ENCODE results near the gene DDX3X. TPM values are rescaled to one million over a fixed set of nuclear protein-coding genes. Genes with fewer than 3 reads are reported as not detected.

DDX3X gene
- total and polyA plus RNA-seq, 10 of the 15 experiments (the other 5 are each of a cell fraction or from before 2014, with no cell fraction given): 52.0 to 283 (median 172) TPM

DNA sequence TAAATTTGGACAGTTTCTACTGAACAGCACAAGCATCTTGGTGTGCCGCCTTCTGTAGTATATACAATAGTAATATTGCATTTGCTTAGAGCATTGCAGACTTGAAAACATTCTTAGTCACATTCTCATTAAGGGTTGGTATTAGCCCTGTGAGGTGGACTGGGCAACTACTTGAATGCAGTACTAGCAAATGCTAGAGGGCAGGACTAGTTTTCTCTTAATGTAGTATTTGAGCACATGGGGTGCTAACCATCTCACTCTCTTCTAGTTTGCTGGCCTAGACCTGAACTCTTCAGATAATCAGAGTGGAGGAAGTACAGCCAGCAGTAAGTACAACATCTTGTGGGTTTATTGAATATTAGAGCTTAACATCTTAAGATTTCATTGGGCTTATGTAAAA is 3.2 kb downstream of the DDX3X start:
- SMC1A ChIA-PET (ENCODE audit: uncharacterized antibody, unreplicated experiment): interaction anchor here (0.7 to 1.7 kb wide), 7 partner anchors 10 to 211 kb away, joined by 3 to 6 read pairs (median 3); no protein-coding TSS in a partner anchor
- CTCF ChIA-PET: interaction anchor here (0.9 to 1.3 kb wide), 7 partner anchors 15 to 763 kb away, joined by 3 to 5 read pairs (median 3); no protein-coding TSS in a partner anchor
- peak overlapping the region; percentile 85 for H3K4me2 ChIP-seq (ENCODE audit: control insufficient read depth, insufficient read depth)
- no peak for FAIRE-seq
- peaks cover 7 to 23% of the 10 kb centered on the region in 2 experiments for H3K36me3 ChIP-seq (ENCODE audit: control insufficient read depth in 2 of 2, insufficient read depth in 2 of 2, low read length in 1 of 2)
- RAD21 ChIA-PET (ENCODE audit: unreplicated experiment): interaction anchor here (1.9 kb wide), 1 partner anchor 10 kb away, joined by 5 read pairs; no protein-coding TSS in a partner anchor
- DNase-seq (ENCODE audit: low read depth, low spot score): no peak
- H3K27ac ChIP-seq (ENCODE audit: control insufficient read depth, insufficient read depth): no peak overlapping the region
- 0 out of 3 replicates have a peak, but pooled peaks have one; percentile 0 for ATAC-seq
- WGBS (ENCODE audit: insufficient coverage, insufficient replicate concordance, low lambda C conversion rate, missing lambda C conversion rate): 4% methylated on average over 1 of the region's 1 CpG
- no peaks in the 10 kb centered on the region for H3K27me3 ChIP-seq (replicated peaks in 1 of 2; ENCODE audit: control insufficient read depth in 2 of 2, insufficient read depth in 2 of 2, low read length in 1 of 2)
- peaks cover 20% of the 10 kb centered on the region for H4K20me1 ChIP-seq (ENCODE audit: control insufficient read depth, insufficient read depth)
- TF ChIP-seq TAF1 (IDR thresholded peaks at IDR 0.05; ENCODE audit: borderline replicate concordance, low read depth, low read length) (no peak), POLR2AphosphoS5 (IDR thresholded peaks at IDR 0.05; ENCODE audit: low read length) (peak; percentile 29; the same call in 1 of the 2 replicates), ZBTB4 (CRISPR knock-in tag; IDR thresholded peaks at IDR 0.05) (no peak)
- peak overlapping the region; percentile 49 for H3K9ac ChIP-seq (ENCODE audit: control insufficient read depth, insufficient read depth, low read length)
- POLR2A ChIA-PET: interaction anchor here (0.7 to 1.0 kb wide), 3 partner anchors 12 to 64 kb away, joined by 3 to 4 read pairs (median 4); no protein-coding TSS in a partner anchor
- peak overlapping the region; percentile 91 for H3K4me3 ChIP-seq
- in situ Hi-C loops (cut with MboI): loop anchor here (10.0 kb wide), 1 partner anchor 692 kb away; the partner anchor contains the start of gene CXorf38
- peaks cover 1% of the 10 kb centered on the region; the same call in 1 of the 2 replicates for H3K4me1 ChIP-seq (ENCODE audit: control insufficient read depth, insufficient read depth, low read length)
- no TSS peak for BruUV-seq (replicated peaks)
- H3K9me3 ChIP-seq (replicated peaks; ENCODE audit: control insufficient read depth, insufficient read depth, low read length): no peaks in the 10 kb centered on the region
- intact Hi-C loops (cut with micrococcal nuclease; ENCODE audit: unreplicated experiment): loop anchor here (10.0 kb wide), 2 partner anchors 398 to 462 kb away; no protein-coding TSS in a partner anchor
- H3K79me2 ChIP-seq (ENCODE audit: control insufficient read depth, insufficient read depth, low read length): peaks cover 82% of the 10 kb centered on the region
- no peak overlapping the region for H2AFZ ChIP-seq (ENCODE audit: control insufficient read depth, low read depth, low read length)

Data from GM12878 (cell line).